Liver (tissue), 9 donors: Measurements from ENCODE around the gene PLPP3. TPM values are rescaled to one million over a fixed set of nuclear protein-coding genes. Genes with fewer than 3 reads are reported as not detected.

Experiments used
- DNase-seq: peaks from one replicate; pipeline ENCODE4 v3.0.0-alpha.2; 2017; ENCODE audit warnings: low spot score
- H3K27ac ChIP-seq, 2 donors: one replicate each; pipeline ENCODE4 v1.7.0; 2013; ENCODE audit warnings: inconsistent platforms in 2 of 2, low read length in 2 of 2, control low read depth in 1 of 2, low read depth in 1 of 2, mild to moderate bottlenecking in 1 of 2
- H3K27me3 ChIP-seq, 4 donors: one replicate each; pipeline versions ENCODE4 v1.6.1 to v1.7.0; 2013; ENCODE audit warnings: low read length in 3 of 4, inconsistent platforms in 1 of 4, mild to moderate bottlenecking in 1 of 4, moderate library complexity in 1 of 4; ENCODE audit not compliant: control insufficient read depth in 4 of 4, insufficient read depth in 4 of 4
- H3K36me3 ChIP-seq, 4 donors: one replicate each; pipeline versions ENCODE4 v1.6.1 to v1.7.0; 2013; ENCODE audit warnings: low read length in 3 of 4, mild to moderate bottlenecking in 3 of 4, low read depth in 1 of 4, moderate library complexity in 1 of 4; ENCODE audit not compliant: control insufficient read depth in 4 of 4, insufficient read depth in 3 of 4
- H3K4me1 ChIP-seq, 4 donors: one replicate each; pipeline versions ENCODE4 v1.6.1 to v1.7.0; 2013; ENCODE audit warnings: low read length in 3 of 4, mild to moderate bottlenecking in 3 of 4, moderate library complexity in 1 of 4; ENCODE audit not compliant: control insufficient read depth in 4 of 4, insufficient read depth in 4 of 4
- H3K4me3 ChIP-seq, 3 donors: one replicate each; pipeline versions ENCODE4 v1.6.1 to v1.7.0; 2013; ENCODE audit warnings: low read length in 3 of 3, control low read depth in 1 of 3, low read depth in 1 of 3, mild to moderate bottlenecking in 1 of 3
- H3K9ac ChIP-seq, 2 donors: one replicate each; pipeline ENCODE4 v1.7.0; 2013; ENCODE audit warnings: low read length in 2 of 2, mild to moderate bottlenecking in 2 of 2, moderate library complexity in 2 of 2, control low read depth in 1 of 2, low read depth in 1 of 2
- H3K9me3 ChIP-seq, 4 donors: one replicate each; pipeline versions ENCODE4 v1.6.1 to v1.7.0; 2013; ENCODE audit warnings: low read length in 3 of 4; ENCODE audit not compliant: control insufficient read depth in 4 of 4
- EGR1 ChIP-seq, 2 donors: IDR thresholded peaks; 2 replicates each; pipeline ENCODE4 v1.6.1; 2016 to 2018; ENCODE audit warnings: antibody characterized with exemption in 2 of 2, low read depth in 2 of 2
- FOXA1 ChIP-seq: IDR thresholded peaks from 2 replicates; pipeline ENCODE4 v1.6.1; 2016; ENCODE audit warnings: antibody characterized with exemption
- FOXA2 ChIP-seq: IDR thresholded peaks from 2 replicates; pipeline ENCODE4 v1.6.1; 2016; ENCODE audit warnings: antibody characterized with exemption
- GABPA ChIP-seq, 2 donors: IDR thresholded peaks in 1 of 2; conservative IDR thresholded peaks in 1 of 2; 2 replicates each; pipeline ENCODE4 v1.6.1; 2016; ENCODE audit warnings: antibody characterized with exemption in 2 of 2, mild to moderate bottlenecking in 1 of 2, moderate library complexity in 1 of 2
- HNF4A ChIP-seq, 2 donors: conservative IDR thresholded peaks; 2 replicates each; pipeline ENCODE4 v1.6.1; 2016; ENCODE audit warnings: antibody characterized with exemption in 2 of 2, mild to moderate bottlenecking in 2 of 2
- HNF4G ChIP-seq: IDR thresholded peaks from 2 replicates; pipeline ENCODE4 v1.6.1; 2016; ENCODE audit warnings: antibody characterized with exemption
- JUND ChIP-seq, 2 donors: IDR thresholded peaks; 2 replicates each; pipeline ENCODE4 v1.6.1; 2016; ENCODE audit warnings: antibody characterized with exemption in 2 of 2
- NR2F2 ChIP-seq: IDR thresholded peaks from 2 replicates; pipeline ENCODE4 v1.6.1; 2016; ENCODE audit warnings: antibody characterized with exemption
- RAD21 ChIP-seq, 2 donors: IDR thresholded peaks; 2 replicates each; pipeline ENCODE4 v1.6.1; 2016; ENCODE audit warnings: antibody characterized with exemption in 2 of 2, mild to moderate bottlenecking in 2 of 2
- RXRA ChIP-seq, 2 donors: IDR thresholded peaks; 2 replicates each; pipeline ENCODE4 v1.6.1; 2017 to 2018; ENCODE audit warnings: antibody characterized with exemption in 2 of 2, mild to moderate bottlenecking in 1 of 2
- SP1 ChIP-seq: IDR thresholded peaks from 2 replicates; pipeline ENCODE4 v1.6.1; 2018; ENCODE audit warnings: antibody characterized with exemption, mild to moderate bottlenecking
- TAF1 ChIP-seq: conservative IDR thresholded peaks from 2 replicates; pipeline ENCODE4 v1.6.1; 2016; ENCODE audit warnings: antibody characterized with exemption, mild to moderate bottlenecking
- YY1 ChIP-seq: IDR thresholded peaks from 2 replicates; pipeline ENCODE4 v1.6.1; 2016; ENCODE audit warnings: antibody characterized with exemption, mild to moderate bottlenecking
- WGBS: extraction: QIAGEN DNeasy Blood & Tissue Kit; methylation state at CpG from one replicate; pipeline ENCODE4 v1.1.7; 2013; 5-methylcytosine and 5-hydroxymethylcytosine counted together
- polyA plus RNA-seq, 2 donors: library from polyadenylated mRNA; stranded (reverse) in 1 of 2; unstranded in 1 of 2; fragments of 200-250 nt in 1 of 2; fragments of >200 nt in 1 of 2; fragmentation: Nextera tagmentation in 1 of 2; extraction: Ambion mirVana in 1 of 2; gene quantifications; one replicate each; pipeline versions ENCODE4 v1.2.1 to v1.2.3, GENCODE V29; 2013 to 2015
- total RNA-seq, 2 donors: library from RNA; depleted of rRNA; stranded (reverse); fragments of >200 nt; gene quantifications; one replicate each; pipeline ENCODE4 v1.2.3, GENCODE V29; 2014
- TF ChIP-seq, protein P1 (sequence below): IDR thresholded peaks from 2 replicates; pipeline ENCODE4 v1.6.1; 2016; ENCODE audit warnings: antibody characterized with exemption
- TF ChIP-seq, protein P2 (sequence below): fragments of 150-350 bp; IDR thresholded peaks from 2 replicates; pipeline ENCODE4 v1.5.1; 2017; ENCODE audit warnings: improper control_type of control experiment, low read depth, low read length; ENCODE audit not compliant: missing input control
- TF ChIP-seq, protein P3 (sequence below): IDR thresholded peaks from 2 replicates; pipeline ENCODE4 v1.6.1; 2016; ENCODE audit warnings: antibody characterized with exemption
- TF ChIP-seq, protein P4 (sequence below): IDR thresholded peaks from 2 replicates; pipeline ENCODE4 v1.6.1; 2016; ENCODE audit warnings: antibody characterized with exemption
- TF ChIP-seq, protein P5 (sequence below): IDR thresholded peaks from 2 replicates; pipeline ENCODE4 v1.6.1; 2016; ENCODE audit warnings: antibody characterized with exemption, mild to moderate bottlenecking
- donor health status: healthy.
- donor health status: healthy.
- donor health status: healthy.
- donor health status: healthy.
- donor health status: healthy.

PLPP3 gene
- total and polyA plus RNA-seq, 4 donors, result 46.1 to 91.2 (median 67.6) TPM

DNA sequence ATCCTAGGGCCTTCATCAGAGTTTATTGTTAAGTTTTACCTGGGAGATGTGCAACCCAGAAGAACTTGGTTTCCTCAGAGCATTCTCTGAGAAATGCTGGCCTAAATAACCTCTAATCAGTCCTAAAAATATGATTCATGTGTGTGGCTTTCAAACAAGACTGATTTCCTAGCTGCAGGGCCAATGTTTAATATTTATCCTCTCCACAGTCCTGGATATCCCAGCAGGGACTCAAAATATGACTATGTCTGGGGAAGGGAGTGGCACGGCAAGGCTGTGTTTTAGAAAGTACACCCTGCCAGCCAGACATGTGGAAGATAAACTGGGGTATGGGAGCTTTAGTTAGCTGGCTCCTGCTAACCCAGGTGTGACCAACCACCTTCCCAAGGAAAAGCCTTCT lies 26.3 kb downstream of the PLPP3 start:
- Histone ChIP-seq H3K9ac (no peak overlapping the region), H3K4me3 (no peak overlapping the region), H3K4me1 (peaks cover 10 to 71% (median 57%) of the 10 kb centered on the region in 4 donors), H3K36me3 (peaks cover 0 to 2% (median under 1%) of the 10 kb centered on the region in 4 donors), H3K9me3 (no peaks in the 10 kb centered on the region), H3K27me3 (no peaks in the 10 kb centered on the region), H3K27ac (no peak overlapping the region)
- TF ChIP-seq, protein P1, sequence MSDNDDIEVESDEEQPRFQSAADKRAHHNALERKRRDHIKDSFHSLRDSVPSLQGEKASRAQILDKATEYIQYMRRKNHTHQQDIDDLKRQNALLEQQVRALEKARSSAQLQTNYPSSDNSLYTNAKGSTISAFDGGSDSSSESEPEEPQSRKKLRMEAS, result no peak
- TF ChIP-seq EGR1 (IDR thresholded peaks at IDR 0.05; ENCODE audit: low read depth in 2 of 2) (no peak), SP1 (no peak)
- DNase-seq, result no peak
- WGBS, result 50% methylated on average over 1 of the region's 1 CpG

DNA sequence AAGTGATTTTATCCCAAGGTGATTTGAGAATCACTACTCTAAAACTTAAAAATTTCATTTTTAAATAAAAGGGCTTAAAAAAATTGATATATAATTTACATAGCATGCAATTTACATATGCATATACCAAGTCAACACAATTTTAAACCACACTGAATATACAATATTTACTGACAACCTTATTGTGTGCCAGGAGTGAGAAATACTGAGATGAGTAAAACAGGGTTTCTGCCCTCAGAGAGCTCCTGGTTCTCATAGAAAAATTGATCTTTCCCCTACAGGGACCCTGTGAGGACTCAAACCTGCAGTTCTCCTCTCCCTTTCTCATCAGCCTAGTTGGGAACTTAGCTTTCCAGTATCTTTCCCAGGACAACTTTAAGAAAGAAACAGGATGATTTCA lies 27.0 kb downstream of the PLPP3 start:
- TF ChIP-seq JUND (IDR thresholded peaks at IDR 0.05) (no peak), HNF4G (no peak), RXRA (IDR thresholded peaks at IDR 0.05) (no peak), TAF1 (no peak), GABPA (IDR thresholded peaks at IDR 0.05 in 1 of 2, conservative IDR thresholded peaks at IDR 0.05 in 1 of 2) (no peak), EGR1 (IDR thresholded peaks at IDR 0.05; ENCODE audit: low read depth in 2 of 2) (no peak), FOXA2 (no peak), NR2F2 (no peak), YY1 (no peak), SP1 (no peak), FOXA1 (no peak), RAD21 (IDR thresholded peaks at IDR 0.05) (no peak), HNF4A (conservative IDR thresholded peaks at IDR 0.05) (no peak)
- TF ChIP-seq, protein P2, sequence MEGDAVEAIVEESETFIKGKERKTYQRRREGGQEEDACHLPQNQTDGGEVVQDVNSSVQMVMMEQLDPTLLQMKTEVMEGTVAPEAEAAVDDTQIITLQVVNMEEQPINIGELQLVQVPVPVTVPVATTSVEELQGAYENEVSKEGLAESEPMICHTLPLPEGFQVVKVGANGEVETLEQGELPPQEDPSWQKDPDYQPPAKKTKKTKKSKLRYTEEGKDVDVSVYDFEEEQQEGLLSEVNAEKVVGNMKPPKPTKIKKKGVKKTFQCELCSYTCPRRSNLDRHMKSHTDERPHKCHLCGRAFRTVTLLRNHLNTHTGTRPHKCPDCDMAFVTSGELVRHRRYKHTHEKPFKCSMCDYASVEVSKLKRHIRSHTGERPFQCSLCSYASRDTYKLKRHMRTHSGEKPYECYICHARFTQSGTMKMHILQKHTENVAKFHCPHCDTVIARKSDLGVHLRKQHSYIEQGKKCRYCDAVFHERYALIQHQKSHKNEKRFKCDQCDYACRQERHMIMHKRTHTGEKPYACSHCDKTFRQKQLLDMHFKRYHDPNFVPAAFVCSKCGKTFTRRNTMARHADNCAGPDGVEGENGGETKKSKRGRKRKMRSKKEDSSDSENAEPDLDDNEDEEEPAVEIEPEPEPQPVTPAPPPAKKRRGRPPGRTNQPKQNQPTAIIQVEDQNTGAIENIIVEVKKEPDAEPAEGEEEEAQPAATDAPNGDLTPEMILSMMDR, result no peak
- TF ChIP-seq, protein P3, sequence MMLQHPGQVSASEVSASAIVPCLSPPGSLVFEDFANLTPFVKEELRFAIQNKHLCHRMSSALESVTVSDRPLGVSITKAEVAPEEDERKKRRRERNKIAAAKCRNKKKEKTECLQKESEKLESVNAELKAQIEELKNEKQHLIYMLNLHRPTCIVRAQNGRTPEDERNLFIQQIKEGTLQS, result no peak
- TF ChIP-seq, protein P1, result no peak
- TF ChIP-seq, protein P4, sequence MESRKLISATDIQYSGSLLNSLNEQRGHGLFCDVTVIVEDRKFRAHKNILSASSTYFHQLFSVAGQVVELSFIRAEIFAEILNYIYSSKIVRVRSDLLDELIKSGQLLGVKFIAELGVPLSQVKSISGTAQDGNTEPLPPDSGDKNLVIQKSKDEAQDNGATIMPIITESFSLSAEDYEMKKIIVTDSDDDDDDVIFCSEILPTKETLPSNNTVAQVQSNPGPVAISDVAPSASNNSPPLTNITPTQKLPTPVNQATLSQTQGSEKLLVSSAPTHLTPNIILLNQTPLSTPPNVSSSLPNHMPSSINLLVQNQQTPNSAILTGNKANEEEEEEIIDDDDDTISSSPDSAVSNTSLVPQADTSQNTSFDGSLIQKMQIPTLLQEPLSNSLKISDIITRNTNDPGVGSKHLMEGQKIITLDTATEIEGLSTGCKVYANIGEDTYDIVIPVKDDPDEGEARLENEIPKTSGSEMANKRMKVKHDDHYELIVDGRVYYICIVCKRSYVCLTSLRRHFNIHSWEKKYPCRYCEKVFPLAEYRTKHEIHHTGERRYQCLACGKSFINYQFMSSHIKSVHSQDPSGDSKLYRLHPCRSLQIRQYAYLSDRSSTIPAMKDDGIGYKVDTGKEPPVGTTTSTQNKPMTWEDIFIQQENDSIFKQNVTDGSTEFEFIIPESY, result no peak
- TF ChIP-seq, protein P5, sequence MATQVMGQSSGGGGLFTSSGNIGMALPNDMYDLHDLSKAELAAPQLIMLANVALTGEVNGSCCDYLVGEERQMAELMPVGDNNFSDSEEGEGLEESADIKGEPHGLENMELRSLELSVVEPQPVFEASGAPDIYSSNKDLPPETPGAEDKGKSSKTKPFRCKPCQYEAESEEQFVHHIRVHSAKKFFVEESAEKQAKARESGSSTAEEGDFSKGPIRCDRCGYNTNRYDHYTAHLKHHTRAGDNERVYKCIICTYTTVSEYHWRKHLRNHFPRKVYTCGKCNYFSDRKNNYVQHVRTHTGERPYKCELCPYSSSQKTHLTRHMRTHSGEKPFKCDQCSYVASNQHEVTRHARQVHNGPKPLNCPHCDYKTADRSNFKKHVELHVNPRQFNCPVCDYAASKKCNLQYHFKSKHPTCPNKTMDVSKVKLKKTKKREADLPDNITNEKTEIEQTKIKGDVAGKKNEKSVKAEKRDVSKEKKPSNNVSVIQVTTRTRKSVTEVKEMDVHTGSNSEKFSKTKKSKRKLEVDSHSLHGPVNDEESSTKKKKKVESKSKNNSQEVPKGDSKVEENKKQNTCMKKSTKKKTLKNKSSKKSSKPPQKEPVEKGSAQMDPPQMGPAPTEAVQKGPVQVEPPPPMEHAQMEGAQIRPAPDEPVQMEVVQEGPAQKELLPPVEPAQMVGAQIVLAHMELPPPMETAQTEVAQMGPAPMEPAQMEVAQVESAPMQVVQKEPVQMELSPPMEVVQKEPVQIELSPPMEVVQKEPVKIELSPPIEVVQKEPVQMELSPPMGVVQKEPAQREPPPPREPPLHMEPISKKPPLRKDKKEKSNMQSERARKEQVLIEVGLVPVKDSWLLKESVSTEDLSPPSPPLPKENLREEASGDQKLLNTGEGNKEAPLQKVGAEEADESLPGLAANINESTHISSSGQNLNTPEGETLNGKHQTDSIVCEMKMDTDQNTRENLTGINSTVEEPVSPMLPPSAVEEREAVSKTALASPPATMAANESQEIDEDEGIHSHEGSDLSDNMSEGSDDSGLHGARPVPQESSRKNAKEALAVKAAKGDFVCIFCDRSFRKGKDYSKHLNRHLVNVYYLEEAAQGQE, result no peak
- DNase-seq, result no peak
- Histone ChIP-seq H3K9me3 (no peaks in the 10 kb centered on the region), H3K9ac (no peak overlapping the region), H3K27me3 (no peaks in the 10 kb centered on the region), H3K4me1 (peaks cover 11 to 71% (median 64%) of the 10 kb centered on the region in 4 donors), H3K4me3 (no peak overlapping the region), H3K27ac (no peak overlapping the region), H3K36me3 (peaks cover 0 to 2% (median under 1%) of the 10 kb centered on the region in 4 donors)
